KMS-11 (cell line): Measurements from ENCODE around the gene RMP24.

Source experiments
- H2AFZ ChIP-seq: fragments of 200-600 bp; sonication (generic); 2 replicates; pipeline ENCODE4 v1.6.1; 2016; ENCODE audit warnings: antibody characterized with exemption, mixed run types, low read depth
- H3K27ac ChIP-seq: fragments of 200-600 bp; sonication (generic); 2 replicates; pipeline ENCODE4 v1.6.1; 2016; ENCODE audit warnings: mild to moderate bottlenecking, mixed run types
- H3K27me3 ChIP-seq: fragments of 200-600 bp; sonication (generic); 2 replicates; pipeline ENCODE4 v1.6.1; 2017; ENCODE audit warnings: mild to moderate bottlenecking, low read depth, mixed run types, moderate library complexity; ENCODE audit not compliant: insufficient read depth
- H3K36me3 ChIP-seq: fragments of 200-600 bp; sonication (generic); 2 replicates; pipeline ENCODE4 v1.6.1; 2017; ENCODE audit warnings: mild to moderate bottlenecking, mixed run types; ENCODE audit not compliant: insufficient read depth
- H3K4me1 ChIP-seq: fragments of 200-600 bp; sonication (generic); 2 replicates; pipeline ENCODE4 v1.6.1; 2016; ENCODE audit warnings: mild to moderate bottlenecking, low read depth, mixed run types; ENCODE audit not compliant: poor library complexity, severe bottlenecking
- H3K4me2 ChIP-seq: fragments of 200-600 bp; sonication (generic); 2 replicates; pipeline ENCODE4 v1.7.0; 2016; ENCODE audit warnings: mild to moderate bottlenecking, mixed run types
- H3K4me3 ChIP-seq: fragments of 200-600 bp; sonication (generic); IDR thresholded peaks from 2 replicates; pipeline ENCODE4 v1.6.1; 2017; ENCODE audit warnings: low read depth, low read length, mixed read lengths; ENCODE audit not compliant: insufficient read depth
- H3K79me2 ChIP-seq: fragments of 200-600 bp; sonication (generic); 2 replicates; pipeline ENCODE4 v1.6.1; 2016; ENCODE audit warnings: low read depth, mixed run types; ENCODE audit not compliant: insufficient read depth
- H3K9ac ChIP-seq: fragments of 200-600 bp; sonication (generic); 2 replicates; pipeline ENCODE4 v1.6.1; 2016; ENCODE audit warnings: mild to moderate bottlenecking, mixed run types
- H4K20me1 ChIP-seq: fragments of 200-600 bp; sonication (generic); 2 replicates; pipeline ENCODE4 v1.6.1; 2016; ENCODE audit warnings: mild to moderate bottlenecking, mixed run types; ENCODE audit not compliant: insufficient read depth
- TF ChIP-seq, protein P1 (sequence below): fragments of 200-600 bp; sonication (generic); conservative IDR thresholded peaks from 2 replicates; pipeline ENCODE4 v1.6.1; 2017; ENCODE audit warnings: low read depth, mild to moderate bottlenecking, antibody characterized with exemption, low read length, moderate library complexity, mixed read lengths

The RMP24 gene

DNA sequence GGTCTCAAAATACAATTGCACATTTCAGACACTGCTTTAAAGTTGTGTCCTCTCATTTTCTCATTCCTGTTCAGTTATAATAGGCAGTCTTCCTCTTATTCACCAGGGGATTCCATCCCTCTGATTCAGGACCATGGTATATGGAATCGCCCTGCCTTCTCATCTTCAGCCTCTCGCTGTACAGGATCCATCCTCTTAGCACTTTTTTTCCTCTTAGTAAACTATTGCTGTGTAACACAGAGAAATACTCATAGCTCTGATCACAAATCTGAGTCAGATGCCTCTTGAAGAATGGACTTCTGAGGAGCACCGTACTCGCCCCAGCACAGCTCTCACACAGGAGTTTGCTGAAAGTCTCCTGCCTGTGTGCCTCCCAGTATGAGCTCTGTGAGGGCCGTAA is 11.3 kb downstream of the RMP24 start:
- Histone ChIP-seq H3K27me3 (no peaks in the 10 kb centered on the region), H2AFZ (no peak overlapping the region), H3K9ac (no peak overlapping the region), H3K36me3 (no peaks in the 10 kb centered on the region), H3K4me3 (no peak overlapping the region), H3K4me2 (no peak overlapping the region), H4K20me1 (no peaks in the 10 kb centered on the region), H3K4me1 (no peaks in the 10 kb centered on the region), H3K79me2 (no peaks in the 10 kb centered on the region), H3K27ac (no peak overlapping the region)
- TF ChIP-seq, protein P1, sequence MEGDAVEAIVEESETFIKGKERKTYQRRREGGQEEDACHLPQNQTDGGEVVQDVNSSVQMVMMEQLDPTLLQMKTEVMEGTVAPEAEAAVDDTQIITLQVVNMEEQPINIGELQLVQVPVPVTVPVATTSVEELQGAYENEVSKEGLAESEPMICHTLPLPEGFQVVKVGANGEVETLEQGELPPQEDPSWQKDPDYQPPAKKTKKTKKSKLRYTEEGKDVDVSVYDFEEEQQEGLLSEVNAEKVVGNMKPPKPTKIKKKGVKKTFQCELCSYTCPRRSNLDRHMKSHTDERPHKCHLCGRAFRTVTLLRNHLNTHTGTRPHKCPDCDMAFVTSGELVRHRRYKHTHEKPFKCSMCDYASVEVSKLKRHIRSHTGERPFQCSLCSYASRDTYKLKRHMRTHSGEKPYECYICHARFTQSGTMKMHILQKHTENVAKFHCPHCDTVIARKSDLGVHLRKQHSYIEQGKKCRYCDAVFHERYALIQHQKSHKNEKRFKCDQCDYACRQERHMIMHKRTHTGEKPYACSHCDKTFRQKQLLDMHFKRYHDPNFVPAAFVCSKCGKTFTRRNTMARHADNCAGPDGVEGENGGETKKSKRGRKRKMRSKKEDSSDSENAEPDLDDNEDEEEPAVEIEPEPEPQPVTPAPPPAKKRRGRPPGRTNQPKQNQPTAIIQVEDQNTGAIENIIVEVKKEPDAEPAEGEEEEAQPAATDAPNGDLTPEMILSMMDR = no peak

GRCh38 chr18:35991696-35992095 is 19.2 kb downstream of the RMP24 start:
- H3K27me3 ChIP-seq = no peaks in the 10 kb centered on the region
- H3K27ac ChIP-seq = no peak overlapping the region
- H3K4me3 ChIP-seq = no peak overlapping the region
- no peak overlapping the region for H2AFZ ChIP-seq
- H3K79me2 ChIP-seq = no peaks in the 10 kb centered on the region
- H3K4me1 ChIP-seq = no peaks in the 10 kb centered on the region
- H3K9ac ChIP-seq = no peak overlapping the region
- no peak overlapping the region for H3K4me2 ChIP-seq
- H3K36me3 ChIP-seq = no peaks in the 10 kb centered on the region
- TF ChIP-seq, protein P1 = no peak
- no peaks in the 10 kb centered on the region for H4K20me1 ChIP-seq

GRCh38 chr18:35993013-35993412 is 20.5 kb downstream of the RMP24 start:
- no peak overlapping the region for H2AFZ ChIP-seq

GRCh38 chr18:35998967-35999366 is 26.5 kb downstream of the RMP24 start:
- Histone ChIP-seq H3K27ac (no peak overlapping the region), H3K9ac (no peak overlapping the region), H3K36me3 (no peaks in the 10 kb centered on the region), H3K27me3 (no peaks in the 10 kb centered on the region), H2AFZ (no peak overlapping the region), H3K4me1 (no peaks in the 10 kb centered on the region), H3K4me3 (no peak overlapping the region), H3K4me2 (no peak overlapping the region), H4K20me1 (no peaks in the 10 kb centered on the region), H3K79me2 (no peaks in the 10 kb centered on the region)
- TF ChIP-seq, protein P1 = peak; percentile 55; the same call in 1 of the 2 replicates

More at GRCh38 chr18:35993013-35993412, 20.5 kb downstream of the RMP24 start:
- no peaks in the 10 kb centered on the region for H3K36me3 ChIP-seq
- no peaks in the 10 kb centered on the region for H4K20me1 ChIP-seq
- no peak overlapping the region for H3K27ac ChIP-seq
- no peaks in the 10 kb centered on the region for H3K27me3 ChIP-seq
- H3K4me2 ChIP-seq = no peak overlapping the region
- H3K79me2 ChIP-seq = no peaks in the 10 kb centered on the region
- no peaks in the 10 kb centered on the region for H3K4me1 ChIP-seq
- no peak overlapping the region for H3K9ac ChIP-seq
- no peak overlapping the region for H3K4me3 ChIP-seq
- TF ChIP-seq, protein P1 = no peak

DNA sequence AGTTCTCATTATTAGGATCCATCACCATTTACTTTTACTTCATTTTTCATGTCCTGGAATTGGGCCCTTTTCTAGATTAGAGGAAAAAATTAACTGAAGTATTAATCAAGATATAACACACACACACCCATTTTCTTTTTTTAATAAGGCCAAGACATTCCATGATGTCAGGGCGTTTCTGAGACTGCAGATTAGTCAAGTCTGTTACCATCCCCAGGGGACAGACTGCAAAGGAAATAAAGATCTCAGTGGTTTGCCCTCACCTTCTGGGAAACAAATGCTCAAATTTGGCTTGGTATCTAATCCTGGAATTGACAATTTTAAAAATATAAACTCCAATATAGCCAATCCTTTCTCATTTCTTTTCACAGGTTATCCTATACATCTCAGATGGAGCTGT is 27.4 kb downstream of the RMP24 start:
- no peaks in the 10 kb centered on the region for H3K4me1 ChIP-seq
- no peaks in the 10 kb centered on the region for H3K36me3 ChIP-seq
- no peaks in the 10 kb centered on the region for H3K27me3 ChIP-seq
- no peak overlapping the region for H3K4me3 ChIP-seq
- H3K27ac ChIP-seq = no peak overlapping the region
- no peak overlapping the region for H3K4me2 ChIP-seq
- H4K20me1 ChIP-seq = no peaks in the 10 kb centered on the region
- TF ChIP-seq, protein P1 = no peak
- H3K9ac ChIP-seq = no peak overlapping the region
- no peaks in the 10 kb centered on the region for H3K79me2 ChIP-seq
- H2AFZ ChIP-seq = no peak overlapping the region
